ENCODE data around the gene HAL. TPM values are rescaled to one million over a fixed set of nuclear protein-coding genes. Genes with fewer than 3 reads are reported as not detected.

HAL gene
- total RNA-seq, 1 donor from 2014 or later: 0.74 TPM

DNA sequence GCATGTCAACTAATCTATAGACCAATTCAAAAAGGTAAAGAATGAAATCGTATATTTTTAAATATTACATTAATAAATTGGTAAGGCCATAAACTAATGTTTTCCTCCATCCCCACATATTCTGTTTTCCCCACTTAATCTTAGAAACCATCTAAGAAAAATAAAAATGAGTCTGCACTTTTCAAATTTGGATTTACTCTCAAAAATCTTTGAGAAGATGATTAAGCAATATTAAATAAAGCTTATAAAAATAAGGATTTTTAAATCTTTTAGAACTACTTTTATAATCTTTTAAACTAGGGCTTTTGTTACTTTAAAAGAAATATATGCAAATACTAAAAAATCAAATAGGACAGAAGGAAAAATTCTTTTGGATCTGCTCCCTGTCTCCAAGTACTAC is 10.6 kb upstream of the HAL start:
- no peaks in the 10 kb centered on the region for H3K9me3 ChIP-seq
- H3K4me3 ChIP-seq: no peak overlapping the region
- TF ChIP-seq CTCF (IDR thresholded peaks at IDR 0.05): no peak
- no peak for TF ChIP-seq POLR2A (IDR thresholded peaks at IDR 0.05)
- TF ChIP-seq POLR2AphosphoS5 (IDR thresholded peaks at IDR 0.05; ENCODE audit: insufficient read depth in 1 of 2, low read depth in 1 of 2): no peak
- H3K27ac ChIP-seq: no peak overlapping the region
- H3K4me1 ChIP-seq: no peaks in the 10 kb centered on the region
- intact Hi-C loops (cut with DNase I): no loop called here
- peaks cover 0 to 79% of the 10 kb centered on the region in 2 donors for H3K36me3 ChIP-seq
- no peak for DNase-seq (ENCODE audit: extremely low spot score in 2 of 2)
- H3K27me3 ChIP-seq: no peaks in the 10 kb centered on the region

- Histone ChIP-seq H3K9me3 (no peaks in the 10 kb centered on the region), H3K4me1 (no peaks in the 10 kb centered on the region), H3K27me3 (no peaks in the 10 kb centered on the region), H3K4me3 (no peak overlapping the region), H3K27ac (no peak overlapping the region), H3K36me3 (peaks cover 0 to 50% of the 10 kb centered on the region in 2 donors)
- DNase-seq (ENCODE audit: extremely low spot score in 2 of 2): no peak
- TF ChIP-seq CTCF (IDR thresholded peaks at IDR 0.05) (no peak), POLR2AphosphoS5 (IDR thresholded peaks at IDR 0.05; ENCODE audit: insufficient read depth in 1 of 2, low read depth in 1 of 2) (no peak), POLR2A (IDR thresholded peaks at IDR 0.05) (no peak)
- intact Hi-C loops (cut with DNase I): no loop called here
Measured at GRCh38 chr12:96000858-96001257, 4.7 kb upstream of the HAL start.

DNA sequence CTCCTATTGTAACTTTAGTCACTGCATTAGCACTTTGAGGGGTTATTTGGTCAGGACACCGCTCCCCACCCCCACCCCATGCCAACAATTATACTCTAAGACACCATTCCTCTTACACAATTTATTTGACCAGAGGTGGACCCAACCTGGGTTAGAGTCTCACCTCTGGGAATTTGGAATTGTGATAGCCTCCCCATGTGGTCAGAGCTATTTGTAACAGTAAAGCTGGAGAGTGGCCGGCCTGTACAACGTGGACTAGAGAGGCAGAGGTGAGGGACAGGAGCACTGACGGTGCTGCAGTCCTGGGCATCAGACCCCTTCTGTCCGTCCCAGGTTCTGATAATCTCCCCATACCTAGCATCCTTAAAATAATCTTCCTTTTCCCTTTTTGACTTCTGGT is 3.3 kb upstream of the HAL start:
- Histone ChIP-seq H3K36me3 (peaks cover 0 to 37% of the 10 kb centered on the region in 2 donors), H3K27me3 (no peaks in the 10 kb centered on the region), H3K27ac (no peak overlapping the region), H3K9me3 (no peaks in the 10 kb centered on the region), H3K4me3 (no peak overlapping the region), H3K4me1 (no peaks in the 10 kb centered on the region)
- no peak for DNase-seq (ENCODE audit: extremely low spot score in 2 of 2)
- intact Hi-C loops (cut with DNase I): no loop called here
- TF ChIP-seq POLR2A (IDR thresholded peaks at IDR 0.05) (no peak), POLR2AphosphoS5 (IDR thresholded peaks at IDR 0.05; ENCODE audit: insufficient read depth in 1 of 2, low read depth in 1 of 2) (no peak), CTCF (IDR thresholded peaks at IDR 0.05) (no peak)

DNA sequence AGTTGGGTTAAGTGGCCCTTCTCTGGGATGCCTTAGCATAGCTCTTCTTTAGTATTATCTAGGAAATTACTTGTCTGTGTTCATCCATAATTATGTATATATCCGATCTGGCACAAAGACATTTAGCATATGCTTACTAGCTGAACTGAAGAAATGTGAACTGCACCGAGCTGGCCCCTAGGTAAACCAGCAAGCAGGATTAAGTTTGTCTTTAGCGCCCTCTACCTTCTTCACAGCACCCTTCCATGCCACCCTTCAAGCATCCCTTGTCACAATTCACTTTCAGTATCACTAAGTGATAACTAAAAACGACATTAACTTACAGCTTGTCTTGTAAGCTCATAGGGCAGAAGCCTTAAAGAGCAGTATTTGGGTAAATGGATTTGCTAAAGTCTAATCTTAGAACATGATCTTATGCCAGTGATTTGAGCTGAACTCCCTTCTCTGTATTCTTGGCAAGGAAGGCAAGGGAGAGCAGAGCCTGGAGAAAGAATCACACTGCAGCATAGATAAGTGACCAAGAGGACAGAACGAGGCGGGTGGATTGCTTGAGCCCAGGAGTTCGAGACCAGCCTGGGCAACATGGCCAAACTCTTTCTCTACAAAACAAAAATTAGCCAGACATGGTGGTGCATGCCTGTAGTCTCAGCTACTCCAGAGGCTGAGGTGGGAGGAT is 2.6 kb upstream of the HAL start:
- H3K4me3 ChIP-seq: no peak overlapping the region
- H3K27me3 ChIP-seq: no peaks in the 10 kb centered on the region
- H3K36me3 ChIP-seq: peaks cover 0 to 29% of the 10 kb centered on the region in 2 donors
- H3K27ac ChIP-seq: no peak overlapping the region
- no peaks in the 10 kb centered on the region for H3K4me1 ChIP-seq
- intact Hi-C loops (cut with DNase I): no loop called here
- TF ChIP-seq POLR2AphosphoS5 (IDR thresholded peaks at IDR 0.05; ENCODE audit: insufficient read depth in 1 of 2, low read depth in 1 of 2) (no peak), POLR2A (IDR thresholded peaks at IDR 0.05) (no peak), CTCF (IDR thresholded peaks at IDR 0.05) (peak in 1 of 3 experiments; percentile 38)
- H3K9me3 ChIP-seq: no peaks in the 10 kb centered on the region
- peak in 1 of 2 donors; percentile 32 for DNase-seq (ENCODE audit: extremely low spot score in 2 of 2)

DNA sequence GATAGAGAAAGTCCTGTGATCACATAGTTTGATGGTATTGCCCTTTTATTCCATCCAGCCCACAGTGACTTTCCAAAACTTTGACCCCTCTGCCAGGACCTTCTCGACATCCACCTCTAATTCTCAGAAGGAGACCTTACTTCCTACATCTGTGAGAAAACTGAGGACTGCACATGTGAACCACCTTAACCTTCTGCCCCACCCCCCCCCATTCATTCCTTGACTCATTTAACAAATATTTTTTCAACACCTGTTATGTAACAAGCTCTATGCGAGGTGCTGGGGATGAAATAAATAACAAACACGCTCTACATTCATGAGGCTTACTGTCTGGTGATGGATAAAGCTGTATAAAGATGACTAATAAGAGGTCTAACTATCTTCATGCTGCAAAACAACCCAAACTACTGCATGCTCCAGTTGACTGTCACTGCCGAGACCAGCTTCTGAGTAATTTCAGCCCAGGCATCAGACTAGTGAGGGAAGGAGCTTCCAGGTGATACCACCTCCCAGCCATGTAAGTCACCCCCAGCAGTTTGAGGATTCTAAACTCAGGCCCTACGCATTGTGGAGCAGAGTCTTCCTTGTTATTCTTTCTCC is 1.9 kb upstream of the HAL start:
- H3K9me3 ChIP-seq: no peaks in the 10 kb centered on the region
- no peaks in the 10 kb centered on the region for H3K27me3 ChIP-seq
- intact Hi-C loops (cut with DNase I): no loop called here
- no peaks in the 10 kb centered on the region for H3K4me1 ChIP-seq
- H3K36me3 ChIP-seq: peaks cover 0 to 23% of the 10 kb centered on the region in 2 donors
- DNase-seq (ENCODE audit: extremely low spot score in 2 of 2): no peak
- H3K27ac ChIP-seq: no peak overlapping the region
- TF ChIP-seq POLR2A (IDR thresholded peaks at IDR 0.05): no peak
- TF ChIP-seq POLR2AphosphoS5 (IDR thresholded peaks at IDR 0.05; ENCODE audit: insufficient read depth in 1 of 2, low read depth in 1 of 2): no peak
- TF ChIP-seq CTCF (IDR thresholded peaks at IDR 0.05): no peak
- H3K4me3 ChIP-seq: no peak overlapping the region

Measured in vagina (tissue), 2 donors.